ENCODE results near the gene DEPDC4.

DNA sequence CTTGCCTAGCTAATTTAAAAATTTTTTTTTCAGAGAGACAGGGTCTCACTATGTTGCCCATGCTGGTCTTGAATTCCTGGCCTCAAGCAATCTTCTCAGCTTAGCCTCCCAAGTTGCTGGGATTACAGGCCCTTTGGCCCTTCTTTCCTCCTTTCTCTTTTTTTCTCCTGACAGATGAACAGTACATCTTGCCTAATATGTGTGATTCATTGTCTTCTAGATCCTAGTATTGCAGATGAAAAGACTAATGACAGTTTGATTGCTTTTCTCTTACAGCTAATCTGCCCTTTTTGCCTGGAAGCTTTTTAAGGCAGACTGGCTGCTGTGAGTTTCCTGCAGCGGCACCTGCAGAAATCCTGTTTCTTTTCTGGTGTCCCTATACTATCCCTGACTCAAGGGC is 12.0 kb downstream of the DEPDC4 start:
- TF ChIP-seq FOS (IDR thresholded peaks at IDR 0.05; ENCODE audit: low read depth, low read length): no peak
- TF ChIP-seq NFE2L2 (IDR thresholded peaks at IDR 0.05; ENCODE audit: low read depth, low read length): no peak
- TF ChIP-seq MAFK (IDR thresholded peaks at IDR 0.05; ENCODE audit: low read depth, low read length): no peak
- TF ChIP-seq, protein P1, sequence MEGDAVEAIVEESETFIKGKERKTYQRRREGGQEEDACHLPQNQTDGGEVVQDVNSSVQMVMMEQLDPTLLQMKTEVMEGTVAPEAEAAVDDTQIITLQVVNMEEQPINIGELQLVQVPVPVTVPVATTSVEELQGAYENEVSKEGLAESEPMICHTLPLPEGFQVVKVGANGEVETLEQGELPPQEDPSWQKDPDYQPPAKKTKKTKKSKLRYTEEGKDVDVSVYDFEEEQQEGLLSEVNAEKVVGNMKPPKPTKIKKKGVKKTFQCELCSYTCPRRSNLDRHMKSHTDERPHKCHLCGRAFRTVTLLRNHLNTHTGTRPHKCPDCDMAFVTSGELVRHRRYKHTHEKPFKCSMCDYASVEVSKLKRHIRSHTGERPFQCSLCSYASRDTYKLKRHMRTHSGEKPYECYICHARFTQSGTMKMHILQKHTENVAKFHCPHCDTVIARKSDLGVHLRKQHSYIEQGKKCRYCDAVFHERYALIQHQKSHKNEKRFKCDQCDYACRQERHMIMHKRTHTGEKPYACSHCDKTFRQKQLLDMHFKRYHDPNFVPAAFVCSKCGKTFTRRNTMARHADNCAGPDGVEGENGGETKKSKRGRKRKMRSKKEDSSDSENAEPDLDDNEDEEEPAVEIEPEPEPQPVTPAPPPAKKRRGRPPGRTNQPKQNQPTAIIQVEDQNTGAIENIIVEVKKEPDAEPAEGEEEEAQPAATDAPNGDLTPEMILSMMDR (conservative IDR thresholded peaks at IDR 0.05; ENCODE audit: low read depth, low read length): no peak
- no peak for TF ChIP-seq RAD21 (IDR thresholded peaks at IDR 0.05; ENCODE audit: low read length)

Measured in IMR-90 (cell line).